Measurements from ENCODE around the gene STXBP5L.
"Not testable (repeated sequence)": the region's sequence is repeated elsewhere in the genome, so short reads cannot be mapped to it uniquely, and the experiment has no call there.

Gene STXBP5L

GRCh38 chr3:121436074-121436473 lies 528.1 kb downstream of the STXBP5L start:
- DNase-seq: no peak

GRCh38 chr3:121436641-121437040 lies 528.6 kb downstream of the STXBP5L start:
- no peak for DNase-seq

GRCh38 chr3:121443456-121443855 lies 535.5 kb downstream of the STXBP5L start:
- no peak for DNase-seq

- DNase-seq: not testable (repeated sequence)
Observed at GRCh38 chr3:121451752-121452151, 543.7 kb downstream of the STXBP5L start.

DNA sequence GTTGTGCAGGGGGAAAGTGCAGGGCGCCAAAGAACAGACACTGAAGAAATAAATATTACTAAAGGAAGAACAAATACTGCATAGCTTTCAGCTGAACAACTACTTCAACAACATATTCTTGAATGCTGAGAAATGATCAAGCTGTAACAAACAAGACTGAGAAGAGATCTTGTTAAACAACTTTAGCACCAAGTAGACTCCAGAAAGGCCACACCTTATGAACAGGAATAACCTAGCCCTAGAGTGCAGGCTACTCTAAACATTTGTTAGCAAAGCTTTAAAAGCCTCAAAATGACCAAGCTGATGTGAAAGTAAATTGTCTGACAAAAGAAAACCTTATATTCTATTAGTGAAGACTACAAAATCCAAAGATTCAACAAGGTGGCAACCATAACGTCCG lies 554.6 kb downstream of the STXBP5L start:
- no peak for DNase-seq

DNA sequence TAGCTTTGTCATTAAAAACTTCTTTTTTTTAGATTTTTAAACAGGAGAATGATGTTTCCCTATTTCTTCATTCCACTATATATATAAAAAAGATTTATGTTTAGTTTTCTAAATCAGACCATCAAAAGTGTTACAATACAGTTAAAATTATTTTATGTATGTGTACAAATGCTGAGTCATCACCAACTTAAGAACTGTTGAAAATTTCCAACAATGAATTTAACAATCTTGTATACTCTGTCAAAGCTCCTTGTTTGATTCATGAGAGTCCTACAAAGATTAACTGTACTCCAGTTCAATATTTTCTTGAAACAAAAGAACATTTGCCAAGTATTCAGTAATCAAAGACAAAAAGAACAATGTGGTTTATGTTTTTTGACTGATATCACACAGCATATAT lies 555.7 kb downstream of the STXBP5L start:
- DNase-seq: no peak

DNA sequence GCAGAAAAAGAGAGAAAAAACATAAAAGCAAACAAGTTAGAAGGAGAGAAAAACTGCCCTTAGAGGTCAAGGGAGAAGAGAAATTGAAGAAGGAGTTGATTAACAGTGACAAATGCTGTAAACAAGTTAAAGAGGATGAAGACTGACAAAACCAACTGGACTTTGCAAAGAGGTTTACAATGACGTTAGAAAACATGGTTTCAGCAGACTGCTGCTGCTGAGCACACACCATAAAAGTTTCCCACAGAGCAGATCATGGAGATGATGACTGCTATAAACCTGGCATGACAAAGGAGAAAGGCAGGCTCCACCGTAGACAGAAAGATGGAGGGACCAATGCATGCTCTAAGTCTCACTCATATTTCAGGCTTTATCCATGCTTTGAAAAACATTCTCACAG lies 559.1 kb downstream of the STXBP5L start:
- DNase-seq: no peak

GRCh38 chr3:121473001-121473400 lies 565.0 kb downstream of the STXBP5L start:
- no peak for DNase-seq
